ENCODE data around the gene SERTAD2. TPM values are rescaled to one million over a fixed set of nuclear protein-coding genes. Genes with fewer than 3 reads are reported as not detected.

SERTAD2 gene
- total RNA-seq, 4 donors from 2014 or later = 8.7 to 10.3 (median 9.8) TPM

DNA sequence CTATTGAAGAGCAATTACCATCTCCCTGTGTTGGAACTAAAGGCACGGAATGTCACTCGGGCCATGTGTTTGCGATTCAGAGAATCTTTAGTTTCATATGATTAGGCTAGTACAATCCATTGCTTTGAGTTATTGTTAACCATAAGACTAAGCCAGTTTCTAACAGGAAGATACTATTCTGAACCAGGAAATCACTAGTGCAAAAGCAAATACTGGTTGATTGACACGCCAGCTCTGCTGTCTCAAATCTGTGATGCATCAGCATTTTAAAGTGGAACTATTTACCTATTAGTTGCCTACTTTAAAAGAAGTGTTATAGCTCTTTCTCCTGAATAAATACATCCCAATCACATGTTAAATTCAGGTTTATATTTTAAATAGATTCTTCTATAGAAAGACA, 67.7 kb downstream of the SERTAD2 start:
- TF ChIP-seq, protein P1, sequence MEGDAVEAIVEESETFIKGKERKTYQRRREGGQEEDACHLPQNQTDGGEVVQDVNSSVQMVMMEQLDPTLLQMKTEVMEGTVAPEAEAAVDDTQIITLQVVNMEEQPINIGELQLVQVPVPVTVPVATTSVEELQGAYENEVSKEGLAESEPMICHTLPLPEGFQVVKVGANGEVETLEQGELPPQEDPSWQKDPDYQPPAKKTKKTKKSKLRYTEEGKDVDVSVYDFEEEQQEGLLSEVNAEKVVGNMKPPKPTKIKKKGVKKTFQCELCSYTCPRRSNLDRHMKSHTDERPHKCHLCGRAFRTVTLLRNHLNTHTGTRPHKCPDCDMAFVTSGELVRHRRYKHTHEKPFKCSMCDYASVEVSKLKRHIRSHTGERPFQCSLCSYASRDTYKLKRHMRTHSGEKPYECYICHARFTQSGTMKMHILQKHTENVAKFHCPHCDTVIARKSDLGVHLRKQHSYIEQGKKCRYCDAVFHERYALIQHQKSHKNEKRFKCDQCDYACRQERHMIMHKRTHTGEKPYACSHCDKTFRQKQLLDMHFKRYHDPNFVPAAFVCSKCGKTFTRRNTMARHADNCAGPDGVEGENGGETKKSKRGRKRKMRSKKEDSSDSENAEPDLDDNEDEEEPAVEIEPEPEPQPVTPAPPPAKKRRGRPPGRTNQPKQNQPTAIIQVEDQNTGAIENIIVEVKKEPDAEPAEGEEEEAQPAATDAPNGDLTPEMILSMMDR (IDR thresholded peaks at IDR 0.05) = no peak
- no peaks in the 10 kb centered on the region for H3K27me3 ChIP-seq
- peaks cover 0 to 32% (median 0%) of the 10 kb centered on the region in 3 donors for H3K36me3 ChIP-seq
- H3K4me1 ChIP-seq = no peaks in the 10 kb centered on the region
- no peak for DNase-seq
- H3K9me3 ChIP-seq = no peaks in the 10 kb centered on the region
- H3K4me3 ChIP-seq = no peak overlapping the region
- no peak overlapping the region for H3K27ac ChIP-seq

DNA sequence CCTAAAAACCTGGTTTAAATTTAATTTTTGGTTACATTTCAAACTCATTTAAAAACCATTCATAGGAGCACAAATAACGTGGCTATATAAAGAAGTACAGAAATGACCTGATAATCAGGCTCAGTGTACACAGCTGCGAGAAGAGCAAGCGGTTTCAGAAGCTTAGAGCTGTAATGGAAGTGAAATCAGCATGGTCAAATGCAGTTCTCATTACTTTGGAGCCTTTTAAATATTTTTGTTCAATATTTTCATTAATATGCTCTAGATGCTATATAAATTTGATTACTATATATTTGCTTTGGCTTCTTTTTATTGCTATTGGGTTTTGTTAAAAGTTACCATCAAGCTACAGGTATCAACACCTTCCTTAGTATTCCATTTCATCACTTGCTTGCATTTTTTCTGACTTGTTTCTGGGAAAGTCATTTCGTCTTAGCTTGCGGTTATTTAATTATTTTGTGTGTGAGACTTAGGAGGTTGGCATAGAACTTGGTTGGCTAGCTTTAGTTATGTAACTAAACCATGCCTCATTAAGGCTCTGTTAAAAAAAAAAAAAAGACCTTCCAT, 70.9 kb downstream of the SERTAD2 start:
- no peak for TF ChIP-seq POLR2A (IDR thresholded peaks at IDR 0.05)
- TF ChIP-seq, protein P1 (IDR thresholded peaks at IDR 0.05) = no peak
- no peak overlapping the region for H3K27ac ChIP-seq

DNA sequence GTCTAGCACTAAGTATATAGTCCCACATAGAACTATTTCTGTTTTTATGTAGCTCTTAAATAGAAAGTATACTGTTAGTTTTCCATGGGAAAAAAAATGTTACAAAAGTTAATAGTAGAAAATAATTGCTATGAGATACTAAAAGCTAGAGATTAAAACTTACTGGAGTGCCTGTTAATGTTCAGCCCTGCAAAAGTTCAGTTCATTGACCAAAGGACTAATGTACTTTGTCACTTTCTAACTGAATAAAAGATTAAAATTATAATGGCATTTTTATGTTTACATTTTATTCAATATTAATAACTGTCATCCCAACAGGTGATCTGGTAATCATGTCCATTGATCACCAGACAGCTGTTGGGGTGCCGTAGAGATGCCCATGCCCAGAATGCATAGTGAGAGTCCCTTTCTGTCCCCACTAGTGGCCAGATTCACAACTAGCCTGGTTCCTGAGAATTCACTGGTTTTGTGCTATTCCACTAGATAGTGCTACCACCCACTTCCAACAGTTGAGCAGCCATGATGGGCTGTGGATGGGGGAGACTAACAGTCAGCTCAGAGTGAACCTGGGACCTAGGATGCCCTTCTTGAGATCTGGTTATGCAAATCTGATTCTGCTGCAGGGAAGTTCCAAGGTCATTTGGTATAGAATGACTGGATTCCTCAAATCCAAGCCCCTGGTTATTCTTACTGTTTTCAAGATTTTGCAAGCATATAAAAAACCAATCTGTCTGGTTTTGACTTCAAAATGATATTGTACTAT, 71.8 kb downstream of the SERTAD2 start:
- Histone ChIP-seq H3K36me3 (peaks cover 0 to 41% (median 0%) of the 10 kb centered on the region in 3 donors), H3K27me3 (no peaks in the 10 kb centered on the region), H3K4me3 (no peak overlapping the region), H3K4me1 (no peaks in the 10 kb centered on the region), H3K27ac (no peak overlapping the region), H3K9me3 (no peaks in the 10 kb centered on the region)
- TF ChIP-seq POLR2A (IDR thresholded peaks at IDR 0.05) = no peak
- TF ChIP-seq, protein P1 (IDR thresholded peaks at IDR 0.05) = no peak
- no peak for DNase-seq

More for the DNA sequence above, 70.9 kb downstream of the SERTAD2 start:
- no peaks in the 10 kb centered on the region for H3K27me3 ChIP-seq
- H3K4me3 ChIP-seq = no peak overlapping the region
- H3K4me1 ChIP-seq = no peaks in the 10 kb centered on the region
- peaks cover 0 to 32% (median 0%) of the 10 kb centered on the region in 3 donors for H3K36me3 ChIP-seq
- no peaks in the 10 kb centered on the region for H3K9me3 ChIP-seq
- no peak for DNase-seq

Other genes with a start within 250 kb of the SERTAD2 start
- 10 to 100 TPM; 17.8 to 56.1 (median 31.5) TPM for gene LGALSL, start 199.8 kb downstream of the SERTAD2 start, total RNA-seq
- gene AFTPH, start 129.6 kb downstream of the SERTAD2 start, total RNA-seq = 10 to 100 TPM; 41.7 to 79.0 (median 69.3) TPM